ENCODE data around the gene MMAB.

The MMAB gene

DNA sequence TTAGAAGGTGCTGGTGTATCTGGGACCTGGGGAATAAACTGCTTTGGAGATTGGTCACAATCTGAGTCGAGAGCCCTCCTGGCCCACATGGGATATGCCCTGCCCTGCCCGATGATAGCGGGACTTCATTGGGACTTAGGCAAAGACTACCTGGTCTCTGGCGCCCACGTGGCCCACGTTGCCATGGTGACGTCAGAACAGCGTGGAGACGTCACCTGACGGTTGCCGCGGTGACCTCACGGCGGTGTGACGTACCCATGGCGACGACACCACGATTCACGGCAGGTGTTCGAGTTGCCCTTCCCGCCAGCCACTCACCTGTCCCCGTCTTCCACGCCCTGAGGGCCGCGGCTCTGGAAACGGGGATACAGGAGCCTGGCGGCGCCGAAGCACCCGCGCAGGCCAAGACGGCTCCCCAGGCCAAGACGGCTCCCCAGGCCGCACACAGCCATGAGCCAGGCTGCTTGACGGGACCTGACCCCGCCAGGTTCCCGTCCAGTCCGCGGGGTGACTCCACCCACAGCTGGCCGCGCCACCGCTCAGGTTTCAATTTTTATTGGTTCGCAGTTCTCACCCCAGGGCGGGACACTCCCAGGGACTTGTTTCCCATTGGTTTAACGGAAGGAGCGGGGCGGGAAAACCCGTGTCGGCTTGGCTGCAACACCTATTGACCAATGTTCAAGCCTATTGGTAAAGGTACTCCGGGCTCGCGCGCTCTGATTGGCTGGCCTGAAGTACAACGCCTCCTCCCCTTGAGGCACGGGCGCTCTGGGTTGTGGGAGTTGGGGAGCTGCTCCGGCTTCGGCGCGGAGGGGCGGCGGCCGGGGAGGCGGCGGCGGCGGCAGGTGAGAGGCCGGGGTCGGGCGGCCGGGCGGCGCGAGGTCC is at the start of gene MMAB, which contains the start of gene MVK:
MMAB (minus strand) TSS at position 476 of the 885 bp plus-strand sequence; CDS start at position 452, 24 bp downstream.
MVK (plus strand) TSS at position 766 of the 885 bp plus-strand sequence. CDS start 1,029 bp downstream, outside the sequence.
- Histone ChIP-seq H3K4me1 (ENCODE audit: insufficient read depth, poor library complexity, severe bottlenecking) (peaks cover 10% of the 10 kb centered on the region), H3K27ac (ENCODE audit: poor library complexity, severe bottlenecking) (peak within 1 kb of the TSS; percentile 55), H3K36me3 (ENCODE audit: low read depth) (peaks cover 78% of the 10 kb centered on the region), H3K4me3 (ENCODE audit: severe bottlenecking) (peak within 1 kb of the TSS; percentile 56), H3K9me3 (ENCODE audit: severe bottlenecking) (no peaks in the 10 kb centered on the region), H3K27me3 (ENCODE audit: insufficient read depth, poor library complexity, severe bottlenecking) (no peaks in the 10 kb centered on the region)
- DNase-seq (ENCODE audit: low spot score) = peak; percentile 99
- TF ChIP-seq, protein P1, sequence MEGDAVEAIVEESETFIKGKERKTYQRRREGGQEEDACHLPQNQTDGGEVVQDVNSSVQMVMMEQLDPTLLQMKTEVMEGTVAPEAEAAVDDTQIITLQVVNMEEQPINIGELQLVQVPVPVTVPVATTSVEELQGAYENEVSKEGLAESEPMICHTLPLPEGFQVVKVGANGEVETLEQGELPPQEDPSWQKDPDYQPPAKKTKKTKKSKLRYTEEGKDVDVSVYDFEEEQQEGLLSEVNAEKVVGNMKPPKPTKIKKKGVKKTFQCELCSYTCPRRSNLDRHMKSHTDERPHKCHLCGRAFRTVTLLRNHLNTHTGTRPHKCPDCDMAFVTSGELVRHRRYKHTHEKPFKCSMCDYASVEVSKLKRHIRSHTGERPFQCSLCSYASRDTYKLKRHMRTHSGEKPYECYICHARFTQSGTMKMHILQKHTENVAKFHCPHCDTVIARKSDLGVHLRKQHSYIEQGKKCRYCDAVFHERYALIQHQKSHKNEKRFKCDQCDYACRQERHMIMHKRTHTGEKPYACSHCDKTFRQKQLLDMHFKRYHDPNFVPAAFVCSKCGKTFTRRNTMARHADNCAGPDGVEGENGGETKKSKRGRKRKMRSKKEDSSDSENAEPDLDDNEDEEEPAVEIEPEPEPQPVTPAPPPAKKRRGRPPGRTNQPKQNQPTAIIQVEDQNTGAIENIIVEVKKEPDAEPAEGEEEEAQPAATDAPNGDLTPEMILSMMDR (IDR thresholded peaks at IDR 0.05; ENCODE audit: poor library complexity, severe bottlenecking) = no peak
- peak; percentile 98 for ATAC-seq (ENCODE audit: low read depth)

DNA sequence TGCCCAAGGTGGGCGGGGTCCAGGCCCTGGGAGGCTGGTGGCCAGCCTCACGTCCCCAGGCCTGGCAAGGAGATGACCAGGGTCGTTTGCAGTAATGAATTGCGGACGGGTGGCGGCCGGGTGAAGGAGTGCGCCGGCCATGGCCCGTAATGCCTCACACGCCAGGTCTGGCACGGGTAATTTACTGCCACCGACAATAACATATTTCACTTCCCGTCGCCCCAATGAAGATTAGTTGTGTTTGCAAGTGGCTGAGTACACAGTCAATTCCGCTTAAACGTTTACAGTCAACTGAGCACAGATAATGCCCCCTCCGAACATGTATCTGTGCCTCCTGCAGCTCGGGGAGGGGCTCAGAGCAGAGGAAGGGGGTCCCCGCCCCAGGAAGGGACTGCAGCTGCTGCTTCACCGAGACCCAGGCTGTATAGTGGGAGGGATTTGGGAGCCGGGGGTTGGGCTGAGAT is 48.6 kb upstream of the MMAB start:
- ATAC-seq (ENCODE audit: low read depth) (no peak), DNase-seq (ENCODE audit: low spot score) (no peak)
- peaks cover 24% of the 10 kb centered on the region for H3K27me3 ChIP-seq (ENCODE audit: insufficient read depth, poor library complexity, severe bottlenecking)
- H3K36me3 ChIP-seq (ENCODE audit: low read depth) = no peaks in the 10 kb centered on the region
- H3K4me3 ChIP-seq (ENCODE audit: severe bottlenecking) = no peak overlapping the region
- no peaks in the 10 kb centered on the region for H3K9me3 ChIP-seq (ENCODE audit: severe bottlenecking)
- no peak overlapping the region for H3K27ac ChIP-seq (ENCODE audit: poor library complexity, severe bottlenecking)
- TF ChIP-seq, protein P1 (IDR thresholded peaks at IDR 0.05; ENCODE audit: poor library complexity, severe bottlenecking) = no peak
- H3K4me1 ChIP-seq (ENCODE audit: insufficient read depth, poor library complexity, severe bottlenecking) = no peaks in the 10 kb centered on the region

DNA sequence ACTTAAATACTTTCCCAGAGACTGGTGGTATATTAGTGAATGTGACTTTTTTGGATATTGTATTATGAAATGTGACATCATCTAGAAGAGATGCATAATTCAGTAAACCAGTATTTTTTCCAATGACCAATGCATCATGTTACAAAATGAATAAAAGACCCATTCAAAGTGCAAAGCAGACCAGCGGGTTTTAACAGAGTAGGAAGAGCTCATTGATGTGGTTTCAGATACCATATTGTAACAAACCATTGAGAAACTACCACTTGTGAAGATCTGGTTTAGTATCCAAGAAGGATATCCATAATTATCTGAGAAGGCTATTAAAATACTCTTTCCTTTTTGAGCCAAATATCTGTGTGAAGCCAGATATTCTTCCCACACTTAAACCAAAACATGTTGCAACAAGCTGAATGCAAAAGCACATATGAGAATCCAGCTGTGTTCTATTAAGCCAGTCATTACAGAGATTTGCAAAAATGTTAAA is 47.9 kb upstream of the MMAB start:
- Histone ChIP-seq H3K4me3 (ENCODE audit: severe bottlenecking) (no peak overlapping the region), H3K27ac (ENCODE audit: poor library complexity, severe bottlenecking) (no peak overlapping the region), H3K27me3 (ENCODE audit: insufficient read depth, poor library complexity, severe bottlenecking) (peaks cover 29% of the 10 kb centered on the region), H3K36me3 (ENCODE audit: low read depth) (no peaks in the 10 kb centered on the region), H3K4me1 (ENCODE audit: insufficient read depth, poor library complexity, severe bottlenecking) (no peaks in the 10 kb centered on the region), H3K9me3 (ENCODE audit: severe bottlenecking) (no peaks in the 10 kb centered on the region)
- TF ChIP-seq, protein P1 (IDR thresholded peaks at IDR 0.05; ENCODE audit: poor library complexity, severe bottlenecking) = no peak
- DNase-seq (ENCODE audit: low spot score) (no peak), ATAC-seq (ENCODE audit: low read depth) (no peak)

DNA sequence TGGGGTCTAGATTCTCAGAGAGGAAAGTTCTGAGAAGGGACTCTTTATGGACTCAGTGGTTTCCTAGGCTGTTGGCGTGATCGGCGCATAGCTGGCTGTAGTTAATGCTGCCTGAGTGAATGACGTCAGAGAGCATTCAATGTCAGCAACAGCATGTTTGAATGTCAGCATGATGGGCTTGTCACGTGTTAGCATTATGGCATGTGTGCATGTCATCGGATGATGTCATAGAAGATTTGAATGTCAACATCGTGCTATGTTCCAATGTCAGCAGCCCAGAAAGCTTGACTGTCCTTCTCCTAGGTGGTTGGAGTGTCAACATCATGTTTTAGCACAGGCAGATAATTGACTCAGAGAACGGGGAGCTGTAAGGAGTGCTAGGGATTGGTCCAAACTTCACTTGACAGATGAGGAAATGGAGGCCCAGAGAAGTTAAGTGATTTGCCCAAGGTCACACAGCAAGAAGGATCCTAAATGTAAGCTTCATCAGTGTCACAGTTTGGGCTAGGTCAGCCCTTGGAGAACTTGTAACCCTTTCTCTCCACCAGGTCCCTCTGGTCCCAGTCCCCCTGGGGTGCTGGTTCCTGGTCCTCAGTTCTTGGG is 45.8 kb upstream of the MMAB start:
- Histone ChIP-seq H3K4me3 (ENCODE audit: severe bottlenecking) (no peak overlapping the region), H3K9me3 (ENCODE audit: severe bottlenecking) (no peaks in the 10 kb centered on the region), H3K36me3 (ENCODE audit: low read depth) (no peaks in the 10 kb centered on the region), H3K4me1 (ENCODE audit: insufficient read depth, poor library complexity, severe bottlenecking) (no peaks in the 10 kb centered on the region), H3K27me3 (ENCODE audit: insufficient read depth, poor library complexity, severe bottlenecking) (peaks cover 45% of the 10 kb centered on the region), H3K27ac (ENCODE audit: poor library complexity, severe bottlenecking) (no peak overlapping the region)
- no peak for ATAC-seq (ENCODE audit: low read depth)
- TF ChIP-seq, protein P1 (IDR thresholded peaks at IDR 0.05; ENCODE audit: poor library complexity, severe bottlenecking) = no peak
- DNase-seq (ENCODE audit: low spot score) = no peak
